Regular cardiac myocyte (primary cell): ENCODE results near the gene CLSTN2. TPM values are rescaled to one million over a fixed set of nuclear protein-coding genes. Genes with fewer than 3 reads are reported as not detected.

Source experiments
- total RNA-seq: library from RNA; depleted of rRNA; stranded (reverse); fragments of >200 nt; gene quantifications from 2 replicates; pipeline ENCODE4 v1.2.3, GENCODE V29; 2014

The CLSTN2 gene
- 1.3 and 1.4 TPM in 2 replicates for total RNA-seq

DNA sequence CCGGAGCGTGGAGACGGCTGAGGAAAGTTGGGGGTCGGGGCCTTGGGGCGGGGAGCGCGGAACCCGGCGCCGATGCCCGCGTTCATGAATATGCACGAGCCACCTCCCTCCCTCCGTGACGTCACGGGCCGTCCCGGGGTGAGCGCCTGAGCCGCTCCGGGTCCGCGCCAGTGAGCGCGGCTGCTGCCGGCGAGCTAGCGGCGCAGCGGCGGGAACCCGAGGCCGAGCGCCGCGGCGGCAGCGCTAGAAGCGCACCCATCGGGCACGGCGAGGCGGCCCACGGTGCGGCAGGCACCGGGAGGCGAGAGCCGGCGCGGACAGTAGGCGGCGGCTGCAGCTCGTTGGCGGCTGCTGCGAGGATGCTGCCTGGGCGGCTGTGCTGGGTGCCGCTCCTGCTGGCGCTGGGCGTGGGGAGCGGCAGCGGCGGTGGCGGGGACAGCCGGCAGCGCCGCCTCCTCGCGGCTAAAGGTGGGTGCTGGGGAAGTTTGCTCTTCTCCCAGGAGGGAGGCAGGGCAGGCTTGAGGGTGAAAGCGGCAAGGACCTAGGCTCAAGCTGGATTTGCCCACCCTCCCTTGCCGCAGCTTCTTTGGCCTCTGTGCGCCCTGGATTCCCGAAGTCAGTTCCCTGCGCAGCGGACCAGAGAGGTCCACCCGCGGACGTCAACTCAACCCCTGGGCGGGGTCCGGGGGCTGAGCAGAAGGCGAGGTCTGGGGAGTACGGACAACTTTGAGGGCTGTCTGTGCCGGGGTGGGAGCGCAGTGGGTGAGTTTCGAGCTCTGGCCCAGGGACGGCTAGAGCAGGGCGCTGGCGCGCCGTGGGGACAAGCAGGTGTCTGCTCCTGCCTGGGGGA lies at the start of gene CLSTN2:
Gene CLSTN2 (plus strand): TSS at position 170 of the 850 bp plus-strand sequence.

